ENCODE data around the gene FLNC. TPM values are rescaled to one million over a fixed set of nuclear protein-coding genes. Genes with fewer than 3 reads are reported as not detected.

The FLNC gene
- total and polyA plus RNA-seq, 2 of the 13 experiments (the other 11 are each of a cell fraction or from before 2014, with no cell fraction given): 0.02 TPM; not detected in 1

GRCh38 chr7:128827971-128828711 is 2.1 kb upstream of the FLNC start (continued):
- no peak for TF ChIP-seq IKZF5 (CRISPR knock-in tag; IDR thresholded peaks at IDR 0.05)
- no peak for TF ChIP-seq EHMT2 (IDR thresholded peaks at IDR 0.05; ENCODE audit: borderline replicate concordance, low read depth, low read length)
- peak; percentile 38; the same call in 1 of the 2 replicates for TF ChIP-seq ZNF687 (CRISPR knock-in tag; IDR thresholded peaks at IDR 0.05)
- no peak for TF ChIP-seq ZNF580 (CRISPR knock-in tag; IDR thresholded peaks at IDR 0.05; ENCODE audit: borderline replicate concordance, low read depth)
- no peak for TF ChIP-seq TFDP2 (CRISPR knock-in tag; IDR thresholded peaks at IDR 0.05)
- TF ChIP-seq ZNF251 (CRISPR knock-in tag; IDR thresholded peaks at IDR 0.05): no peak
- no peak for TF ChIP-seq ZSCAN5A (CRISPR knock-in tag; IDR thresholded peaks at IDR 0.05; ENCODE audit: borderline replicate concordance)
- no peak for TF ChIP-seq ZFYVE20 (CRISPR knock-in tag; IDR thresholded peaks at IDR 0.05; ENCODE audit: borderline replicate concordance, low read depth)
- TF ChIP-seq NR2F1 (CRISPR knock-in tag; IDR thresholded peaks at IDR 0.05): no peak
- no peak for TF ChIP-seq PRDM4 (CRISPR knock-in tag; IDR thresholded peaks at IDR 0.05; ENCODE audit: borderline replicate concordance)
- no peak for TF ChIP-seq ZNF570 (CRISPR knock-in tag; IDR thresholded peaks at IDR 0.05; ENCODE audit: borderline replicate concordance)
- TF ChIP-seq DBP (CRISPR knock-in tag; IDR thresholded peaks at IDR 0.05; ENCODE audit: not compliant biosample characterization): no peak
